IPS DF 6.9 (cell line): ENCODE measurements around the gene INPP5B.

Source experiments
- DNase-seq: peaks from one replicate; pipeline ENCODE4 v3.0.0-alpha.2; 2013; ENCODE audit warnings: low read depth, low spot score
- H3K27ac ChIP-seq: one replicate; pipeline ENCODE4 v1.5.1; 2013; ENCODE audit warnings: low read length, control low read depth
- H3K27me3 ChIP-seq: 2 replicates; pipeline ENCODE4 v1.6.1; 2013; ENCODE audit warnings: mild to moderate bottlenecking, low read length; ENCODE audit not compliant: control insufficient read depth, insufficient read depth
- H3K36me3 ChIP-seq: 2 replicates; pipeline ENCODE4 v1.6.1; 2013; ENCODE audit warnings: low read length; ENCODE audit not compliant: control insufficient read depth, insufficient read depth
- H3K4me1 ChIP-seq: 2 replicates; pipeline ENCODE4 v1.6.1; 2013; ENCODE audit warnings: low read length; ENCODE audit not compliant: control insufficient read depth, insufficient read depth
- H3K4me3 ChIP-seq: 2 replicates; pipeline ENCODE4 v1.5.1; 2013; ENCODE audit warnings: mild to moderate bottlenecking, low read length
- H3K9me3 ChIP-seq: 2 replicates; pipeline ENCODE4 v1.6.1; 2013; ENCODE audit warnings: low read length, inconsistent platforms; ENCODE audit not compliant: control insufficient read depth, insufficient read depth
- WGBS: extraction: QIAGEN DNeasy Blood & Tissue Kit; methylation state at CpG from one replicate; pipeline ENCODE4 v1.1.7; 2013; ENCODE audit warnings: mixed read lengths, missing lambda C conversion rate; ENCODE audit not compliant: insufficient read length, insufficient coverage; 5-methylcytosine and 5-hydroxymethylcytosine counted together

INPP5B gene

DNA sequence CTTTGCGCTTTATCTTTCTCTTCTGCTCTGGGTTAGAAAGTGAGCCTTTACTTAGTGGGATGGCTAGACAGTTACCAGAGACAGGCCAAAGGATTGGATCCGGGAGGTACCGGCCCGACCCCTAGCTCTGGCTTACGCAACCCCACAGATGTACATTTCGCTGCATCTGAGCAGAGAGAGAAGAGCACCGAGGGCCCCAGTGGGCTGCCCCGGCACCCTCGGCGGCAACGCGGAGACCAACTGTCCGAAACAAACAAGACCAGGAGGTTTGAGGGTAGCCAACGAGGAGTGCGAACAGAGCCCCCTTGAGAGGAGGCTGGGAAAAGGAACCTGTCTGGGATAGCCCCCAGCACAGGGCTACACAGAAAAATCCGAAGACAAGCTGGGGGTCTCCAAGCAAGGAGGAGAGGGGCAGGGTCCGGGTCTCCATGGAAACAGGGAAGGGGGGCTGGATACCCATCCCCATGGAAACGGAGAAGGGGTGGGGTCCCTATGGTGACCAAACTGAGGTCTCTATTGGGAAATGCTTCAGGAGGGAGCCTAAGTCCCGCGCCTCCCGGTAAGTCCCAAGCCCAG, 87.8 kb downstream of the INPP5B start:
- Histone ChIP-seq H3K27me3 (no peaks in the 10 kb centered on the region), H3K4me3 (peak overlapping the region; percentile 93; the same call in 1 of the 2 replicates), H3K9me3 (no peaks in the 10 kb centered on the region), H3K27ac (no peak overlapping the region), H3K4me1 (peaks cover 2% of the 10 kb centered on the region; the same call in 1 of the 2 replicates), H3K36me3 (peaks cover 6% of the 10 kb centered on the region; the same call in 1 of the 2 replicates)
- no CpG with 5 or more reads among the region's 21 CpGs for WGBS
- no peak for DNase-seq

DNA sequence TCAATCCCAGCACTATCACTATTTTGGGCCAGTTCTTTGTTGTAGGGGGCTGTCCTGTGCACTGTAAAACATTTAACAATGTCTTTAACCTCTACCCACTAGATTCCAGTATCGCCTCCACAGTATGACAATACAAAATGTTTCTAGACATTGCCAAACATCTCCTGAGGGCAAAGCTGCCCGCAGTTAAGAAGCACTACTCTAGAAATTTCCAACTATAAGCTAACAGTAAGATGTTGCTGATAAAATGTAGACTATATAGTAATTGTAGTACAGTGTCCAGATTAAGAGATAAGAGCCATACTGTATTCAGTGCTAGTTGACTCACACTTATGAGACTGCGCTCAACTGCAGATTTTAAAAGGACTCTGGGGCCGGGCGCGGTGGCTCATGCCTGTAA, 92.4 kb downstream of the INPP5B start:
- H3K36me3 ChIP-seq = peaks cover 6% of the 10 kb centered on the region; the same call in 1 of the 2 replicates
- H3K27ac ChIP-seq = no peak overlapping the region
- no peaks in the 10 kb centered on the region for H3K9me3 ChIP-seq
- H3K4me1 ChIP-seq = no peaks in the 10 kb centered on the region
- DNase-seq = no peak
- WGBS = no CpG with 5 or more reads among the region's 6 CpGs
- H3K27me3 ChIP-seq = no peaks in the 10 kb centered on the region
- H3K4me3 ChIP-seq = no peak overlapping the region

DNA sequence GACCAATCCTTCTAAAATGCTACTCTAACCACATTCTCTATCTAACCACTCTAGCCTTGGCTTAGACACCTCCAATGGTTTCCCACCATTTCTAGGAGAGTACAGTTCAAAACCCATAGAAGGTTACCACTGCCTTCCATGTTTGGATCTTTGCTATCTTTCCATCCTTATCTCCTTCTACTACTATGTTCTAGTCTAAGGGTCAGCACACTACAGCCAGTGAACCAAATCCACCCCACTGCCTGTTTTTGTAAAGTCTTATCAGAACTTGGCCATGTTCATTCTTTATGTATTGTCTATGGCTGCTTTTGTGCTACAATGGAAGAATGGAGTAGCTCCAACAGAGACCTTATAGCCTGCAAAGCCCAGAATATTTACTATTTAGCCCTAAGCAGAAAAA, 93.7 kb downstream of the INPP5B start:
- Histone ChIP-seq H3K36me3 (peaks cover 6% of the 10 kb centered on the region; the same call in 1 of the 2 replicates), H3K27ac (no peak overlapping the region), H3K4me1 (no peaks in the 10 kb centered on the region), H3K9me3 (no peaks in the 10 kb centered on the region), H3K4me3 (no peak overlapping the region), H3K27me3 (no peaks in the 10 kb centered on the region)
- DNase-seq = no peak

DNA sequence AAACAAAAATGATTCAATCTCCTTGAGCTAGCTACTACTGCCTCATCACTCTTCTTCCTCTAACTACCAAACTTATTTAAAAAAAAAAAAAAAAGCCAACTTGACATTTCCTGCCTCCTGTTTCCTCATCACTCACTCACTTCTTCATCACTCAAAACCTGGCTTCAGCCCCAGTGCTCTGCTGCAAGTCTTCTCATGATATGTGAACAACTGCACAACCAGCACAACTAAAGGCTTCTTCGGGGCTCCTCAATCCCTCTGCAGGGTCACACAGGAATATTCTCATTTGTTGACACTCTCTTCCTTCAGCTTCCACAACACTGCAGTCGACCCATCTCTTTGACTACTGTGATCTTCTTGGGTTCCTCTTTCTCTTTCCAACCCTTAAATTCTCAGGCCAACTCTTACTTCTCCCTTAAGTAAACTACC, 95.1 kb downstream of the INPP5B start:
- no peaks in the 10 kb centered on the region for H3K36me3 ChIP-seq
- H3K4me1 ChIP-seq = no peaks in the 10 kb centered on the region
- no peak overlapping the region for H3K27ac ChIP-seq
- H3K9me3 ChIP-seq = no peaks in the 10 kb centered on the region
- H3K27me3 ChIP-seq = no peaks in the 10 kb centered on the region
- no peak overlapping the region for H3K4me3 ChIP-seq
- no peak for DNase-seq
- WGBS = no CpG with 5 or more reads among the region's 2 CpGs

DNA sequence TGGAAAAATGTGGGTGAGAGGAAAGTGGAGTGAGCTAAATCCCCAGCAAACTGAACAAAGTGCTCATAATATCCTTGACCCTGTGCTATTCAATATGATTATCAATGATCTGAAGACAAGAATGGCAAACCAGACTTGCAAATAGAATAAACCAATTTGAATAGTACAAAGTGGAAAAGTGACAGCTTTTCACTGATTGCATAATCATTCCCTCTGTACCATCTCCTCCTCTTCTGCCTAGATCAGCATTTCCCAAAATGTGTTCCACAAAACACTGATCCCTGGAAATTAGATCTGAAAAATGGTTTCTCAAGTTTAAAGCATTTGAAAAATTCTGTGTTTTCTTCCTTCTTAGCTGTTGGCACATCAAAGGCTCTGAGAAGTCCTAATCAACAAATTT, 95.6 kb downstream of the INPP5B start:
- Histone ChIP-seq H3K27ac (no peak overlapping the region), H3K36me3 (no peaks in the 10 kb centered on the region), H3K4me3 (no peak overlapping the region), H3K27me3 (no peaks in the 10 kb centered on the region), H3K4me1 (no peaks in the 10 kb centered on the region), H3K9me3 (no peaks in the 10 kb centered on the region)
- DNase-seq = no peak

DNA sequence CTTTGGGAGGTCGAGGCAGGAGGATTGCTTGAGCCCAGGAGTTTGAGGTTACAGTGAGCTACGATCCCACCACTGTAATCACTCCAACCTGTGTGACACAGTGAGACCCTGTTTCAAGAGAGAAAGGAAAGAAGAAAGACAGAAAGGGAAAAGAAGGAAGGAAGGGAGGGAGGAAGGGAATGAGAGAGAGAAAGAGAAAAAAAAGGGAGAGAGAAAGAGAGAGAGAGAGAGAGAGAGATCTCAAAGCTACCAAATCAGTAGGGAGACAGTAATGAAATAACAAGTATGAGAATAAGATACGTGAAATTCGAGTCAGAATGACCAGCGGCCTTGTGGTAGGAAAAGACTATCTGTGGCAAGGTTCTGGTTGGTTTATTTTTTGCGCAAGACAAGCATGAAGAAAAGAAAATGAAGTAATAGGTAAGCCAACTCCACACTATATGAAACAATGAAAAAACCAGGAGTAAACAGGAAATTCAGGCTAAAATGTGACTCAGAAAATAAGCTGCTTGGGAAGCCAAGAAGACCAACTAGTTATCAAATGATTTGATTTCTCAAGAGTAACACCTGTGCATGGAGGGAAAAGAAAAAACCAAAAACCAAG, 96.4 kb downstream of the INPP5B start:
- Histone ChIP-seq H3K27me3 (no peaks in the 10 kb centered on the region), H3K4me1 (no peaks in the 10 kb centered on the region)

DNA sequence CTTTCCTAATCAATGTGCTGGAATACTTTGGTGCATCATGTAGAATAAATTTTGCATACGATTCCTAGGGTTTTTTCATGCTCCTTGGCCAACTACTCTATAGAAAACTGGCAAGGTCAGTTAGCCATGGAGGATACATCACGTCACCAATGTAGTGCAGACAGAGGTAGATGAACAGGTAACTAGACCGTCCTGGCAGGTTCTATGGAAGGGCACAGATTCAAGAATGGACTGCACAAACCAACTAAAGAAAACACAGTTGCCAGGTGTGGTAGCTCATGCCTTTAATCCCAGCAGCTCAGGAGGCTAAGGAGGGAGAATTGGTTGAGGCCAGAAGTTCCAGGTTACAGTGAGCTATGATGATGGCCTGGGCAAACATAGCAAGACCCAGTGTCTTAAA, 97.4 kb downstream of the INPP5B start:
- no peaks in the 10 kb centered on the region for H3K4me1 ChIP-seq
- no peak overlapping the region for H3K27ac ChIP-seq
- DNase-seq = no peak
- no peak overlapping the region for H3K4me3 ChIP-seq
- WGBS = no CpG with 5 or more reads among the region's 3 CpGs
- no peaks in the 10 kb centered on the region for H3K9me3 ChIP-seq
- H3K27me3 ChIP-seq = no peaks in the 10 kb centered on the region
- H3K36me3 ChIP-seq = no peaks in the 10 kb centered on the region

More for the DNA sequence above, 96.4 kb downstream of the INPP5B start:
- Histone ChIP-seq H3K4me3 (no peak overlapping the region), H3K36me3 (no peaks in the 10 kb centered on the region), H3K9me3 (no peaks in the 10 kb centered on the region), H3K27ac (no peak overlapping the region)
- no peak for DNase-seq
- WGBS = no CpG with 5 or more reads among the region's 6 CpGs

DNA sequence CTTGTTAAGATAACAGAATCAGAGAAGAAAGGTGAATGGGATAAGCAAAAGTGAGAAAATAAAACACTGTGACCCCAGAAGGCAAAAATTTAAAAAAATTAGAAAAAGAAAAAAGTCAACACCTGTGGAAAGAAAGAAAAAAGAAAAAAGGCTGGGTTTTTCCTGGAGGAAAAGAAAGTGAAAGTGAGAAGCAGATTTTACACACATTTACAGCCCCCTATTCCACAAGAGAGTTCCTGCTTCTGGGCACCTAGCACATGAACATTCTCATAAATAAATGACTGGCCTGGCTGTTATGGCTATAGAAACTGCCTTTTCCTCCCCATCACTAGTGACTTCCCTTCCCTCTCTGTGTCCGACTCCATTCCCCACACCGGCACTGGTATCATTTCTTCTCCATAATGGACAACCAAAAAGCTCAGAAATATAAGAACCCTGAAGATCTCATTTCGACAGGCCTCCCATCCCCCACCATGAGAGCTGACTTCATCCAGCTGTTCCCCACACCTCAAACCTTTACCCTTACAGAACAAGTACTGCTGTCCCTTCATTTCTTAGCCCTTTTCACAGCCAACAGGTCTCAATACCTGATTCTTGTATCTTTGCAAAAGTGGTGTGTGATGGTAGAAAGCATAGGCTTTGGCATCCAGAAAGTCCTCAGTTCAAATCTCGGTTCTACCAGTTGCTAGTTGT, 100.1 kb downstream of the INPP5B start:
- no peak overlapping the region for H3K27ac ChIP-seq
- H3K27me3 ChIP-seq = no peaks in the 10 kb centered on the region
- H3K4me1 ChIP-seq = no peaks in the 10 kb centered on the region
- no peaks in the 10 kb centered on the region for H3K9me3 ChIP-seq
- no CpG with 5 or more reads among the region's 4 CpGs for WGBS
- no peak for DNase-seq
- H3K4me3 ChIP-seq = no peak overlapping the region
- H3K36me3 ChIP-seq = no peaks in the 10 kb centered on the region

DNA sequence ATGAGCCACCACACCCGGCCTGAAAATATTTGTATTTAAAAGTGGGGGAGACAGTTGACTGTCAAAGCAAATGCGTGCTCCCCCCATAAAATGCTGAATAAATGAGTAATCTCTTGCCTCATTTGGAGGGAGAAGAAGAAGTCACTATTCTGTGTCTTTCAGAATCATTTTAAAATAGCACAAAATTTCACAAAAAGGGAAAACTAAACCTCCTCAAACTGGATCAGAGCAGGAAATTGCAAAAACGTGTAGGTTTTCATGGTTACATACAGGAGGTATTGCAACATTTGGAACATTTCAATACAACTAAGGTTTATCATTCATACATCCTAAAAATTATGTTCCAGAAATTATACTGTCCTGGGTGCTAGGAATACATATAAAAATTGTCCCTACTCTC, 101.1 kb downstream of the INPP5B start:
- Histone ChIP-seq H3K36me3 (no peaks in the 10 kb centered on the region), H3K9me3 (no peaks in the 10 kb centered on the region), H3K27ac (no peak overlapping the region), H3K4me1 (no peaks in the 10 kb centered on the region), H3K4me3 (no peak overlapping the region), H3K27me3 (no peaks in the 10 kb centered on the region)
- no peak for DNase-seq
- WGBS = no CpG with 5 or more reads among the region's 3 CpGs

DNA sequence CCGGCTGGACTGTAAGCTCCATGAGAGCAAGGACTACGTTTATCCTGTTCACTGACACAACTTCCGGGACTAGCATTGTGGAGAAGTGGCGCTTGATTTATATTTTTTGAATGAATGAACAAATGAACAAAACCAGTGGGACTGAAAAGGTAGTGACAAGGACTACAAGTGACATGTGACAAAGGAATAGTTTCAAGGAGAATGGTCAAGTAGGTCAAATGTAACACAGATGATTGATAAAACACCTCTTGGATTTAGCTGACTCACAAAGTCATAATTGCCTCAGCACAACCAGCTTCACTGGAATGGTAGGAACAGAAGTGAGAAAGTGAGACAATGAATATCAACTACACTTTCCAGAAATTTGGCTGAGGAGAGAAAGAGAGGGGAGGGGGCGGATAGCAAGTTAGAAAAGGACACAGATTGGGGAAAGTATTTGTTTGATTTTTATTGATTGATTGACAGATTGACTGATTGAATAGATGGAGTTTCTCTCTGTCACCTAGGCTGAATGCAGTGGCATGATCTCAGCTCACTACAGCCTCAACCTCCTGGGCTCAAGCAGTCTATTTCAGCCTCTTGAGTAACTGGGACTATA, 101.7 kb downstream of the INPP5B start:
- Histone ChIP-seq H3K9me3 (no peaks in the 10 kb centered on the region), H3K36me3 (no peaks in the 10 kb centered on the region), H3K27me3 (no peaks in the 10 kb centered on the region), H3K27ac (no peak overlapping the region), H3K4me3 (no peak overlapping the region), H3K4me1 (no peaks in the 10 kb centered on the region)
- DNase-seq = no peak
- no CpG with 5 or more reads among the region's 5 CpGs for WGBS
